Muscle of arm (tissue), 12 donors: Measurements from ENCODE around the gene ARFGAP3. TPM values are rescaled to one million over a fixed set of nuclear protein-coding genes. Genes with fewer than 3 reads are reported as not detected.

Experiments
- DNase-seq: peaks from one replicate; pipeline ENCODE4 v3.0.0-alpha.2; 2013
- polyA plus RNA-seq, 12 donors: library from polyadenylated mRNA; unstranded; fragments of 120-200 nt; gene quantifications; one replicate each; pipeline ENCODE4 v1.2.1, GENCODE V29; 2013; ENCODE audit not compliant: insufficient read length in 12 of 12

The ARFGAP3 gene
- polyA plus RNA-seq, 12 donors, result 26.7 to 49.1 (median 40.5) TPM; not detected in 1

DNA sequence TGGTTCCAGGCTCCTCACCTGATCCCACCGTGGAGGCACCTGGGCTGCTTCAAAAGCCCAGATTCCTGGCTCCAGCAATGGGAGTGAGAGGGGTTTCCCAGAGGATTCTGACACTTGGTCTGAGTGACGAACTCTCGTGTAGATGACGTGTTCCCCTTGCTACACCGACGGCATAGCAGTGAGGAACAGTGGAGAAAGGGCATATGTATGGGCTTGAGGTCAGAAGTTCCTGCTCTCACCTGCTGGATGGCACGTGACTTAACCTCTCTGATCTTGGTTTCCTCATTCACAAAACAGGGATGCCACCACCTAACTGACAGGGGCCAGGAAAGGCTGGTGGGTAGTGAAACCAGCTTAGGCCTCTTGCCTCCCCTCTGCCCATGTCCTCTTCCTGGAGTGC is 30.0 kb upstream of the ARFGAP3 start:
- no peak for DNase-seq

DNA sequence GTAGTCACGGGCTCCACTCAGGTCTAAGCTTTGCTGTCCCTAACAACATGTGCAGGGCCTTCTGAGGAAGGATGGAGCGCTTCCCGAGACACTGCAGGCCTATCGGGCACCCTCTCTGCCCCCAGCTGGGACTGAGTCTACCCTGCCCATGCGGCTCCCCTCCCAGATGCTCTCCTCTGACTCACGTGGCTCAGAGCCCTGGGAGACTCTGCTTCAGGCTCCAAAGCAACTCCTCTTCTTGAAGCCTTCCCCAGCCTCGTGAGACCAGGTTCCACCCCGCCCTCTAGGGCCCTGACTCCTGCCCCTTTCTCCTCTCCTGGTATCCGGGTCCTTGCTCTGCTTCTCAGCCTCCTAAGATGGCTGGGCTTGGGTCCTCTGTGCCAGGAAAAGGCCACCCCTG is 28.4 kb upstream of the ARFGAP3 start:
- no peak for DNase-seq

GRCh38 chr22:42884616-42885375 is 27.7 kb upstream of the ARFGAP3 start:
- no peak for DNase-seq

- DNase-seq, result no peak
Observed at GRCh38 chr22:42883970-42884369, 26.9 kb upstream of the ARFGAP3 start.

- DNase-seq, result no peak
Observed at GRCh38 chr22:42883121-42883520, 26.0 kb upstream of the ARFGAP3 start.

GRCh38 chr22:42881982-42882656 is 25.0 kb upstream of the ARFGAP3 start:
- DNase-seq, result no peak

DNA sequence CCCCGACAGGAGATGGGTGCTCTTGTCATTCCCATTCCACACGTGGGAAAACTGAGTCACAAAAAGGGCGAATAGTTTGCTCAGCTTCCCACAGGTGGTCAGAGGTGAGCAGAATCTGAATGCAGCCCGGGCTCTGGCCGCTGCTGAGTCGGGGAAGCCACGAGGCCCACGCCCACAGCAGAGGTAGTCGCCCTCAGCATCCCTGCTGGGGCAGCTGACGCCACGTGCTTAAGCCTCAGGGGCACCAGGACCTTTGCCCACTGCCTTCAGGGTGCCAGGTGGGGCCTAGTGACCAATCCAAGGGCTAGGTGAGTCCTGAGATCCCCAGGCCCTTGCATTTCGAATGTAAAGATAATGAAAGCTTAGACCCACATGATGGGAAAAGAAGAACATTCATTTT is 24.2 kb upstream of the ARFGAP3 start:
- no peak for DNase-seq

DNA sequence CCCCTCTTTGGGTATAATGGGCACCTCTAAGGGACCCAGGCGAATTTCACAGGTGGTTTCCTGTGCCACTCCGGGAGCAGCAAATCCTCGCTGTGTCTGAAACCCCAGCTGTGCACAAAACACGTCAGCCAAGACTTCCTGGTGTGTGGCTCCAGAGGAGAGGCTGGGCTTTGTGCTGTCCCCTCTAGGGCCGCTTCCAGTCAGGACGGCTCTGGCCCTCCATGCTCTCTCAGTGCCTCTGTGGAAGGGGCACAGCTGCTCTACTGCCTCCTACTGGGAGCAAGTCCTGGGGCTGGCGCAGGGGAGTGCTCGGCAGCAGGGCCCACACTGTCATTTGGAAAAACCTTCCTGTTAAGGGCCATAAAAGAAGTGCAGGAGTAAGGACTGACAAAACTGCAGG is 23.7 kb upstream of the ARFGAP3 start:
- DNase-seq, result no peak

GRCh38 chr22:42879371-42880021 is 22.4 kb upstream of the ARFGAP3 start:
- no peak for DNase-seq

GRCh38 chr22:42878561-42879305 is 21.7 kb upstream of the ARFGAP3 start:
- DNase-seq, result no peak

GRCh38 chr22:42877597-42878340 is 20.7 kb upstream of the ARFGAP3 start:
- DNase-seq, result no peak

DNA sequence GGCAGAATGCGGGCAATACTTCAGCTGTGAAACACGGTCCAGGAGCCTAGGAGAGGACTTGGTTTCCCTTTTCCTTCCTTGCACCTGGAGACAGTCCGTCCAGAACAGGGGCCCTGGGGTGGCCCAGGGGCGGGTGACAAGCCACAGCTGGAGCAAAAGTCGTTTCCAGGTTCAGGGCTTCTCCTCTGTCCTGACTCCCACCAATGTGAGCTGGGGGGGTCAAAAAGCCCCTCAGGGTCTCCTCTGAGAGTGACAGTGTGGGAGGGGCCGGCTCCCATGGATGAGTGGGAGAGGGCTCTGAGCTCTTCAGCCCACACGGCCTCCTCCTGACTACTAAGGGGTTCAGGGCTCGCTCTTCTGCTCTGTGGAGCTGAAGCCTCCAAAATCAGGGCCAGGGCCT is 20.1 kb upstream of the ARFGAP3 start:
- DNase-seq, result no peak

GRCh38 chr22:42876041-42876440 is 19.0 kb upstream of the ARFGAP3 start:
- no peak for DNase-seq

- no peak for DNase-seq
Observed at GRCh38 chr22:42874010-42874409, 16.9 kb upstream of the ARFGAP3 start.

DNA sequence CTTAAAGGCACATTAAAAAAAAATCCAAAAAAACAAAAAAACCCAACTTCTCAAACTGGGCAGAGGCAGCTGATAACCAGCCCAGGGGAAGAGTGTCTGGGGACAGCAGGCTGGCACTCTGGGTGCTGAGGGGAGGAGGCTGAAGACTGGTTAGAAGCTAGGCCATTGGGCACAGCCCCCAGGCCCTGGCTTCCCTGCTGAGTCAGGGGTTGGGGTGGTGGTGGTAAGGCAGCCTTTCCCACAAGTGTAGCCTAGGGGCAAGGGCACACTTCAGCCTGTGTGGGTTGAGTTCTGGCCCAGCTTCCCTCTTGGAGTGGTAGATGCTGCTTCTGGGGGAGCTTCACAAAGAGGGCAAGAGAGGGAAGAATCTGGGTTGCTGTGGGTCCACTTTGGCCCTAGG is 16.3 kb upstream of the ARFGAP3 start:
- DNase-seq, result no peak

DNA sequence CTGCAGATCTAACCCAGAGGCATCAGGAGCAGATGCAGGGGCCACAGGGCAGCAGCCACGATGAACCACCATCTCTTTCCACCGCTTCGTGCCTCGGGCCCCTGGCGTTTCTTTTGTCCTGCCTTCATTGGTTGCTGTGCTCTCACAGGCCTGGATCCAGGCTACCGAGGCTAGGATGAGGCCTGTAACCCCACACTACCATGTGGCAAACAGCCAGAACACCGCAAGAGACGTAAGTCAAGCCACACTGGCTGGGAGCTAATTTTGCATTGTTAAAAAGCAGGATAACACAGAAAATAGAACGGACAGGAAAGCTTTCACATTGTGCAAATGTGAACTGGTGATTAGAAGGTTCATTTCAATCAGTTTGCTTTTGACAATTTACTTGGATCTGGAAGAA is 15.7 kb upstream of the ARFGAP3 start:
- no peak for DNase-seq

DNA sequence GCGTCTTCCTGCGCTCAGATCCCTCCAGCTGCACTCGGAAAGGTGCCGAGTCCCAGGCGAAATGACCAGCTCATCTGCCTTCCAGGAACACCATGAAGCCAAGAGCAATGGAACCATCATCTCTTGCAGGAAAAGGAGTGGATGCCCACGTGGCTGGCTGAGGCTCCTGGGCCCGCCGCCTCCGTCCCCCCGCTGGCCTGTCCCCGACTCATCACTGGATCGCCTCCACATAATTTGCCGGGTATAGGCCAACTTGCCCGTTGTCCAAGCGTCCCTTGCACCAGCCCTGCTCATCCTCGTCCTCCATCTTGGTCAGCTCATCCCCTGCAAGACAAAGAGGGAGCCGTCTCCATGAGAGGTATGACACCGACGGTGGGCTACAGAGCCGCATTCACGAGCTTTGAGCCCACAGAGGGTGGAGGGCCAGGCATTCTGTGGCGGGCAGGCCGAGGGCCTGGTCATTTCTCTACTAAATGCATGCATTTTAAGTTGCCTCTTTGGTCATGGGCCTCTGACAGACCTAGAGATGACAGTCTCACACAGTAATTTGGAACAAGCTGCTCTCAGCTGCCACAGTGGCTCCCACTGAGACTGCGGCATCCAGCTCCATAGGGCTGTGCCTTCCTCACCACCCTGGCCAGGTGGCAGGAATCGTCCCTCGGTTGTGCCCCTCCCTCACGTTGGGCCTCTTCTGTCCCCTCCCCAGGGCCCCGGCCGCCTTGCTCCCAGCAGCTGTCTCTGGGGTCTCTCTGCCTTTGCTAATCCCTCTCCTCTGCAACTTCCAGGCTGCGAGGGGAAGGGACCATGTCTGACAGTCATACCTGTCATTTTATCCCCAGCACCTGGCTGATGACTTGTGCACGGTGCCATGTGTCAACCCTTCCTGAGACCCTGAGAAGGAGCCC is 14.3 kb upstream of the ARFGAP3 start:
- no peak for DNase-seq

DNA sequence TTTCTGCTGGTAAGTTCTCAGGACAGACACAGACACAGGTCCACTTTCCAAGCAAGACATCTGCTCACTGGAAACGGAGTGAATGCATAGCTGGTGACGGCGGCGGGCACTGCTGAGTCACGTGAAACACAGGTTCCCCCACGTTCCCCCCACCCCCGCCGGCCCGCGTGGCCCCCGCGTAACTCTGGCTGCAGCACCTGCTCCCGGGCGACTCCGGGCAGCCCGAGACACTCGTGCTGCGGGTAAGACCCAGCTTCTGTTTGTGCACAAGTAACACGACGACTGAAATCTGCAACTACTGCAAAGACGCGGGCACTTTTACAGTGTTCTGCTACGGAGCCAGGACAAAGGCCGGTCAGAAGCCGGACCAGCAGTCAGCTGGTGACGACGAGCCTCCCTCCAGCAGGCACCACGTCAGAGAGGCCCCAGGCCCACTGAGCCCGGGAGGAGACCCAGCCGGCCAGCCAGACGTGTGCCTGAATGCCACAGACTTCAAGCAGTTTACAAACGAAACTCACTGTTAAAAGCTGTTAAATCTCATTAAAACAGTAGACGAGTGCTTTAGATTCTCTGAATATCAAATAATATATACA is 12.9 kb upstream of the ARFGAP3 start:
- no peak for DNase-seq

- no peak for DNase-seq
Observed at GRCh38 chr22:42869463-42869862, 12.4 kb upstream of the ARFGAP3 start.

DNA sequence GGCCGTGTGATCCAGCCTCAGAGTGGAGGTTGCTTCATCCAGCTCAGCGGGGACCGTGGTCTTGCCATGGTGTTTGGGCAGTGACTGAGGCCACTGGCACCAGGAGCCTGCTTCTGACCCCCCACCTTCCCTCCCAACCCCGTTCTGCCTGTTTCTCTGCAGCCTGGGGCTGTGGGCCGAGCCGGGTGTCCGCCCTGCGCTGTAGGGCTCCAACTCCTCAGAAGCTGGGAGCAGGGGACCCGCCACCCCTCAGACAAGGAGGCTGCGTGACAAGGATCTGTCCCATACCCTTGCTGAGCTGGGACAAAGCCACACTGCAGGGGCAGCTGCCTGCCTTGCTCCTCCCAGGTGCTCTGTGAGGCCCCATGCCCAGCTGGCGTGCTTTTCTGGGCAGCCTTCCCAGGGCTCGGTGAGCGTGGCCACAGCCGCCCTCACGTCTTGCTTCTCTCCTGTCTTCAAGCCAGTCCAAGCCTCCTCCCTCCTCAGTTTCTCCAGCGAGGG is 11.7 kb upstream of the ARFGAP3 start:
- peak; percentile 40 for DNase-seq
